HepG2 (cell line): Measurements from ENCODE around the gene BCAR3. TPM values are rescaled to one million over a fixed set of nuclear protein-coding genes. Genes with fewer than 3 reads are reported as not detected.

Experiments
- ATAC-seq: fragments of 200-7000 bp; cut with Tn5 transposase; 3 replicates; pipeline ENCODE4 v1.9.1; 2020; ENCODE audit warnings: mild to moderate bottlenecking, moderate library complexity
- BruUV-seq: library from RNA; stranded (reverse); fragments of 400-500 nt; replicated peaks from 2 replicates; lab custom pipeline; 2021; lab: Mats Ljungman, UMichigan
- CTCF ChIA-PET: fragments of 300-600 bp; formaldehyde crosslinking; extraction: SDS; loops from one replicate; lab custom pipeline; 2021; ENCODE audit warnings: low total read pairs, inconsistent platforms, low intra/inter-chr PET ratio; lab: Yijun Ruan, JAX
- POLR2A ChIA-PET: fragments of 350-600 bp; sonication (Branson Sonifier 250); formaldehyde crosslinking; loops from one replicate; lab custom pipeline; 2020; ENCODE audit warnings: antibody characterized with exemption, inconsistent platforms; lab: Yijun Ruan, JAX
- DNase-seq: peaks from one replicate; pipeline ENCODE4 v3.0.0-alpha.2; 2015; ENCODE audit warnings: low spot score
- FAIRE-seq: peaks from 3 replicates; lab custom pipeline; 2011; peaks lifted over from hg19 to GRCh38; lab: Jason Lieb, UNC
- H2AFZ ChIP-seq: one replicate; pipeline ENCODE4 v1.6.1; 2011; ENCODE audit warnings: low read length, inconsistent platforms
- H3K27ac ChIP-seq: fragments of 300-600 bp; 3 replicates; pipeline ENCODE4 v1.8.0; 2011; ENCODE audit warnings: mixed run types, mild to moderate bottlenecking, mixed read lengths, low read length, inconsistent platforms; ENCODE audit not compliant: insufficient read depth; ENCODE audit errors: extremely low read length
- H3K27me3 ChIP-seq, 2 experiments: fragments of 200-600 bp in 1 of 2; 2 replicates in 1 of 2; 3 replicates in 1 of 2; pipeline versions ENCODE4 v1.6.0 to v1.8.0; 2011; ENCODE audit warnings: low read length in 2 of 2, mild to moderate bottlenecking in 2 of 2, moderate library complexity in 2 of 2, inconsistent platforms in 1 of 2; ENCODE audit not compliant: insufficient read depth in 2 of 2, control insufficient read depth in 1 of 2
- H3K36me3 ChIP-seq, 2 experiments: fragments of 200-600 bp in 1 of 2; replicated peaks in 1 of 2; 2 replicates in 1 of 2; 3 replicates in 1 of 2; pipeline versions ENCODE4 v1.5.1 to v1.8.0; 2011; ENCODE audit warnings: low read length in 2 of 2, inconsistent platforms in 1 of 2; ENCODE audit not compliant: insufficient read depth in 2 of 2, control insufficient read depth in 1 of 2
- H3K4me1 ChIP-seq: 2 replicates; pipeline ENCODE4 v1.5.1; 2012; ENCODE audit warnings: low read length, inconsistent platforms; ENCODE audit not compliant: insufficient read depth
- H3K4me2 ChIP-seq: 2 replicates; pipeline ENCODE4 v1.6.0; 2011; ENCODE audit warnings: low read depth, low read length, inconsistent platforms
- H3K4me3 ChIP-seq, 3 experiments: fragments of 200-600 bp in 1 of 3; sonication (generic), shearing (Covaris generic) in 1 of 3; replicated peaks in 1 of 3; 2 replicates each; pipeline ENCODE4 v1.5.1; 2011 to 2016; ENCODE audit warnings: low read length in 3 of 3, inconsistent platforms in 2 of 3, low read depth in 2 of 3, mild to moderate bottlenecking in 2 of 3, control low read depth in 1 of 3, mixed read lengths in 1 of 3; ENCODE audit not compliant: insufficient read depth in 1 of 3
- H3K79me2 ChIP-seq: one replicate; pipeline ENCODE4 v1.6.1; 2011; ENCODE audit warnings: low read length, inconsistent platforms; ENCODE audit not compliant: insufficient read depth
- H3K9ac ChIP-seq: 2 replicates; pipeline ENCODE4 v1.6.0; 2011; ENCODE audit warnings: mild to moderate bottlenecking, low read depth, low read length, inconsistent platforms; ENCODE audit not compliant: insufficient read depth
- H3K9me3 ChIP-seq: 2 replicates; pipeline ENCODE4 v1.5.1; 2012; ENCODE audit warnings: mild to moderate bottlenecking, low read length
- H4K20me1 ChIP-seq: 2 replicates; pipeline ENCODE4 v1.6.0; 2011; ENCODE audit warnings: inconsistent platforms, mild to moderate bottlenecking, low read length, moderate library complexity; ENCODE audit not compliant: insufficient read depth
- BATF2 ChIP-seq: sonication (generic); formaldehyde crosslinking; IDR thresholded peaks from 2 replicates; pipeline ENCODE4 v1.8.0; 2022; ENCODE audit warnings: mild to moderate bottlenecking, missing genetic modification reagents, moderate library complexity
- CBX2 ChIP-seq, 2 experiments: fragments of 200-600 bp in 1 of 2; sonication (generic); formaldehyde crosslinking in 1 of 2; IDR thresholded peaks; 2 replicates each; pipeline versions ENCODE4 v1.7.0 to v1.8.1; 2018 to 2022; ENCODE audit warnings: low read depth in 2 of 2, low read length in 1 of 2, mild to moderate bottlenecking in 1 of 2, missing genetic modification reagents in 1 of 2
- E2F5 ChIP-seq: sonication (generic); formaldehyde crosslinking; conservative IDR thresholded peaks from 2 replicates; pipeline ENCODE4 v1.4.0; 2020; ENCODE audit warnings: missing genetic modification reagents
- EHMT2 ChIP-seq: fragments of 200-600 bp; sonication (generic); IDR thresholded peaks from 2 replicates; pipeline ENCODE4 v1.7.0; 2017; ENCODE audit warnings: antibody characterized with exemption, low read depth, low read length, borderline replicate concordance
- GMEB2 ChIP-seq: IDR thresholded peaks from 2 replicates; pipeline ENCODE4 v1.6.1; 2016; ENCODE audit warnings: missing biosample characterization, missing genetic modification reagents, low read depth
- GZF1 ChIP-seq: sonication (generic); formaldehyde crosslinking; IDR thresholded peaks from 2 replicates; pipeline ENCODE4 v1.5.1; 2020; ENCODE audit warnings: mild to moderate bottlenecking, missing genetic modification reagents
- HES4 ChIP-seq: sonication (generic); formaldehyde crosslinking; IDR thresholded peaks from 2 replicates; pipeline ENCODE4 v1.9.0; 2021; ENCODE audit warnings: mild to moderate bottlenecking, missing genetic modification reagents, borderline replicate concordance
- NFATC3 ChIP-seq: sonication (generic); formaldehyde crosslinking; IDR thresholded peaks from 2 replicates; pipeline ENCODE4 v1.5.1; 2020; ENCODE audit warnings: mild to moderate bottlenecking, missing genetic modification reagents
- RARA ChIP-seq: IDR thresholded peaks from 2 replicates; pipeline ENCODE4 v1.6.1; 2016; ENCODE audit warnings: missing genetic modification reagents, missing compliant biosample characterization
- TFAP4 ChIP-seq: sonication (generic); IDR thresholded peaks from 2 replicates; pipeline ENCODE4 v1.6.1; 2016; ENCODE audit warnings: low read depth, borderline replicate concordance
- ZBTB44 ChIP-seq: sonication (generic); formaldehyde crosslinking; IDR thresholded peaks from 2 replicates; pipeline ENCODE4 v1.4.0; 2020; ENCODE audit warnings: missing genetic modification reagents
- ZNF136 ChIP-seq: sonication (generic); formaldehyde crosslinking; IDR thresholded peaks from 2 replicates; pipeline ENCODE4 v1.8.1; 2022; ENCODE audit warnings: low read depth, mild to moderate bottlenecking, moderate library complexity, missing genetic modification reagents
- ZNF337 ChIP-seq: sonication (generic); formaldehyde crosslinking; IDR thresholded peaks from 2 replicates; pipeline ENCODE4 v1.5.1; 2020; ENCODE audit warnings: missing genetic modification reagents, low read depth, mild to moderate bottlenecking, borderline replicate concordance
- ZNF431 ChIP-seq: sonication (generic); formaldehyde crosslinking; IDR thresholded peaks from 2 replicates; pipeline ENCODE4 v1.9.0; 2022; ENCODE audit warnings: missing genetic modification reagents, low read depth, mild to moderate bottlenecking, borderline replicate concordance
- ZNF496 ChIP-seq: sonication (generic); formaldehyde crosslinking; IDR thresholded peaks from 2 replicates; pipeline ENCODE4 v1.8.1; 2023; ENCODE audit warnings: mild to moderate bottlenecking, moderate library complexity, missing genetic modification reagents; ENCODE audit not compliant: insufficient replicate concordance
- ZNF558 ChIP-seq: sonication (generic); formaldehyde crosslinking; IDR thresholded peaks from 2 replicates; pipeline ENCODE4 v1.9.0; 2022; ENCODE audit warnings: mild to moderate bottlenecking, missing genetic modification reagents, borderline replicate concordance
- WGBS: methylation state at CpG from one replicate; pipeline ENCODE4 v1.1.6; 2017; ENCODE audit warnings: low lambda C conversion rate; 5-methylcytosine and 5-hydroxymethylcytosine counted together
- in situ Hi-C: cut with HindIII; loops from 2 replicates; pipeline ENCODE4 v1.10.0; 2017; ENCODE audit warnings: low pct_unique_long_range_greater_than_20kb; ENCODE audit not compliant: extremely low pct_ligation_motif_present
- intact Hi-C: fragments of 100-400 bp; cut with micrococcal nuclease; formaldehyde crosslinking; loops from one replicate; pipeline ENCODE4 v1.10.0; 2022; ENCODE audit not compliant: unreplicated experiment
- polyA plus RNA-seq, 8 experiments: library from polyadenylated mRNA; depleted of rRNA in 3 of 8; stranded (reverse) in 7 of 8; unstranded in 1 of 8; fragments of >200 nt; fragmentation: Illumina TruSeq in 4 of 8; extraction: Trizol in 4 of 8; gene quantifications; 2 replicates each; pipeline versions ENCODE4 v1.2.1 to v1.2.3, GENCODE V29; 2011 to 2016; ENCODE audit warnings: low read depth in 4 of 8, missing spikeins in 1 of 8, mixed read lengths in 1 of 8; ENCODE audit not compliant: insufficient read depth in 1 of 8
- total RNA-seq, 5 experiments: library from RNA; depleted of rRNA; stranded (reverse); fragments of >200 nt; fragmentation: Illumina TruSeq; extraction: Trizol; gene quantifications; 2 replicates each; pipeline ENCODE4 v1.2.3, GENCODE V29; 2016; ENCODE audit warnings: low read depth in 1 of 5

Gene BCAR3
- total and polyA plus RNA-seq, 2 of the 13 experiments (the other 11 are each of a cell fraction or from before 2014, with no cell fraction given): 3.6 to 4.8 TPM

- TF ChIP-seq TFAP4 (no peak), ZNF337 (CRISPR knock-in tag) (no peak), HES4 (no peak), E2F5 (CRISPR knock-in tag) (no peak), GZF1 (CRISPR knock-in tag) (no peak), ZNF558 (CRISPR knock-in tag) (no peak), RARA (CRISPR knock-in tag) (no peak), ZNF431 (CRISPR knock-in tag) (no peak)
These were observed 55.9 kb downstream of the BCAR3 start (continued) for GRCh38 chr1:93625582-93626327.

- no peak for DNase-seq
- in situ Hi-C loops (no loop called here), intact Hi-C loops (no loop called here)
- POLR2A ChIA-PET: interaction anchor here (1.6 kb wide), 1 partner anchor 222 kb away, joined by 4 read pairs; no protein-coding TSS in a partner anchor
- ATAC-seq: no peak
- Histone ChIP-seq H3K27ac (no peak overlapping the region), H3K27me3 (no peaks in the 10 kb centered on the region), H2AFZ (no peak overlapping the region), H3K4me1 (peaks cover 67% of the 10 kb centered on the region), H3K9me3 (no peaks in the 10 kb centered on the region), H4K20me1 (no peaks in the 10 kb centered on the region), H3K79me2 (peaks cover 11% of the 10 kb centered on the region), H3K4me2 (no peak overlapping the region), H3K4me3 (no peak overlapping the region), H3K36me3 (peaks cover 0 to 5% of the 10 kb centered on the region in 2 experiments; a peak in 1 of 5 replicates), H3K9ac (no peak overlapping the region)
- CTCF ChIA-PET: no interaction called here
- 56% methylated on average over 1 of the region's 1 CpG for WGBS
- no TSS peak for BruUV-seq
- FAIRE-seq: no peak
- no peak for TF ChIP-seq ZNF431 (CRISPR knock-in tag)
- no peak for TF ChIP-seq ZNF496 (CRISPR knock-in tag)
- TF ChIP-seq NFATC3 (CRISPR knock-in tag): no peak
- TF ChIP-seq EHMT2: no peak
- TF ChIP-seq BATF2 (CRISPR knock-in tag): no peak
- no peak for TF ChIP-seq CBX2 (IDR thresholded peaks at IDR 0.05; ENCODE audit: low read depth, low read length)
- no peak for TF ChIP-seq CBX2 (CRISPR knock-in tag; IDR thresholded peaks at IDR 0.05; ENCODE audit: low read depth)
- TF ChIP-seq GMEB2: no peak
- no peak for TF ChIP-seq ZNF136
- TF ChIP-seq ZBTB44 (CRISPR knock-in tag): no peak
These were observed 57.8 kb downstream of the BCAR3 start for GRCh38 chr1:93623875-93624274.
